HepG2 (cell line): ENCODE measurements around the gene CHD9. TPM values are rescaled to one million over a fixed set of nuclear protein-coding genes. Genes with fewer than 3 reads are reported as not detected.

Source experiments
- ARID5B ChIP-seq: IDR thresholded peaks from 2 replicates; pipeline ENCODE4 v1.4.0; 2020; ENCODE audit warnings: mild to moderate bottlenecking, missing genetic modification reagents
- DPF2 ChIP-seq: sonication (generic); formaldehyde crosslinking; IDR thresholded peaks from 2 replicates; pipeline ENCODE4 v1.4.0; 2020; ENCODE audit warnings: mild to moderate bottlenecking, low read depth, missing genetic modification reagents, borderline replicate concordance
- EED ChIP-seq: sonication (generic); formaldehyde crosslinking; IDR thresholded peaks from 2 replicates; pipeline ENCODE4 v1.5.0; 2020; ENCODE audit warnings: mild to moderate bottlenecking, missing genetic modification reagents
- HOXA3 ChIP-seq: sonication (generic); formaldehyde crosslinking; IDR thresholded peaks from 2 replicates; pipeline ENCODE4 v1.5.0; 2020; ENCODE audit warnings: missing genetic modification reagents
- JUND ChIP-seq: sonication (generic); formaldehyde crosslinking; IDR thresholded peaks from 2 replicates; pipeline ENCODE4 v1.8.0; 2022; ENCODE audit warnings: mild to moderate bottlenecking, missing genetic modification reagents
- KDM1A ChIP-seq: IDR thresholded peaks from 2 replicates; pipeline ENCODE4 v1.6.1; 2016; ENCODE audit warnings: missing compliant biosample characterization
- NCOA2 ChIP-seq: sonication (generic); formaldehyde crosslinking; IDR thresholded peaks from 2 replicates; pipeline ENCODE4 v1.8.0; 2022; ENCODE audit warnings: inconsistent platforms
- NFE2L1 ChIP-seq: sonication (generic); formaldehyde crosslinking; IDR thresholded peaks from 2 replicates; pipeline ENCODE4 v1.4.0; 2020; ENCODE audit warnings: missing genetic modification reagents, mild to moderate bottlenecking, borderline replicate concordance
- NFIC ChIP-seq: IDR thresholded peaks from 2 replicates; pipeline ENCODE4 v1.6.1; 2012; ENCODE audit warnings: mild to moderate bottlenecking, low read length, inconsistent platforms
- NR2C2 ChIP-seq: sonication (generic); formaldehyde crosslinking; IDR thresholded peaks from 2 replicates; pipeline ENCODE4 v1.4.0; 2020; ENCODE audit warnings: missing genetic modification reagents, mild to moderate bottlenecking, moderate library complexity, borderline replicate concordance
- PLSCR1 ChIP-seq: sonication (generic); formaldehyde crosslinking; IDR thresholded peaks from 2 replicates; pipeline ENCODE4 v1.5.0; 2020; ENCODE audit warnings: missing genetic modification reagents, mild to moderate bottlenecking, borderline replicate concordance
- RAD21 ChIP-seq: fragments of 450-650 bp; formaldehyde crosslinking; IDR thresholded peaks from 2 replicates; pipeline ENCODE4 v1.5.0; 2020; ENCODE audit warnings: mild to moderate bottlenecking
- SMC3 ChIP-seq: IDR thresholded peaks from 2 replicates; pipeline ENCODE4 v1.6.1; 2011; ENCODE audit warnings: low read length, improper control_type of control experiment
- TFAP4 ChIP-seq: sonication (generic); IDR thresholded peaks from 2 replicates; pipeline ENCODE4 v1.6.1; 2016; ENCODE audit warnings: low read depth, borderline replicate concordance
- ZBTB4 ChIP-seq: sonication (generic); formaldehyde crosslinking; IDR thresholded peaks from 2 replicates; pipeline ENCODE4 v1.4.0; 2020; ENCODE audit warnings: missing genetic modification reagents, mild to moderate bottlenecking, borderline replicate concordance
- ZKSCAN8 ChIP-seq: IDR thresholded peaks from 2 replicates; pipeline ENCODE4 v1.6.1; 2016; ENCODE audit warnings: borderline replicate concordance, missing genetic modification reagents, missing compliant biosample characterization
- ZNF205 ChIP-seq: IDR thresholded peaks from 2 replicates; pipeline ENCODE4 v1.6.1; 2018; ENCODE audit warnings: missing biosample characterization, missing genetic modification reagents
- ZNF597 ChIP-seq: sonication (generic); formaldehyde crosslinking; IDR thresholded peaks from 2 replicates; pipeline ENCODE4 v1.5.0; 2020; ENCODE audit warnings: missing genetic modification reagents
- ZNF598 ChIP-seq: sonication (generic); formaldehyde crosslinking; IDR thresholded peaks from 2 replicates; pipeline ENCODE4 v1.5.1; 2020; ENCODE audit warnings: mild to moderate bottlenecking, missing genetic modification reagents, borderline replicate concordance
- ZSCAN12 ChIP-seq: sonication (generic); formaldehyde crosslinking; IDR thresholded peaks from 2 replicates; pipeline ENCODE4 v1.9.0; 2021; ENCODE audit warnings: mild to moderate bottlenecking, missing genetic modification reagents
- polyA plus RNA-seq, 8 experiments: library from polyadenylated mRNA; depleted of rRNA in 3 of 8; stranded (reverse) in 7 of 8; unstranded in 1 of 8; fragments of >200 nt; fragmentation: Illumina TruSeq in 4 of 8; extraction: Trizol in 4 of 8; gene quantifications; 2 replicates each; pipeline versions ENCODE4 v1.2.1 to v1.2.3, GENCODE V29; 2011 to 2016; ENCODE audit warnings: low read depth in 4 of 8, missing spikeins in 1 of 8, mixed read lengths in 1 of 8; ENCODE audit not compliant: insufficient read depth in 1 of 8
- total RNA-seq, 5 experiments: library from RNA; depleted of rRNA; stranded (reverse); fragments of >200 nt; fragmentation: Illumina TruSeq; extraction: Trizol; gene quantifications; 2 replicates each; pipeline ENCODE4 v1.2.3, GENCODE V29; 2016; ENCODE audit warnings: low read depth in 1 of 5

The CHD9 gene
- total and polyA plus RNA-seq, 2 of the 13 experiments (the other 11 are each of a cell fraction or from before 2014, with no cell fraction given): 23.4 to 27.7 TPM

- TF ChIP-seq HOXA3 (CRISPR knock-in tag) (no peak), ZNF598 (CRISPR knock-in tag) (no peak), ZNF205 (CRISPR knock-in tag) (no peak), ZSCAN12 (CRISPR knock-in tag) (no peak), DPF2 (no peak), NFE2L1 (no peak), NR2C2 (CRISPR knock-in tag) (no peak), ZKSCAN8 (CRISPR knock-in tag) (no peak), NFIC (no peak), TFAP4 (peak; percentile 44; the same call in 1 of the 2 replicates), ZNF597 (CRISPR knock-in tag) (no peak), RAD21 (CRISPR knock-in tag) (no peak), SMC3 (no peak), JUND (CRISPR knock-in tag) (no peak), PLSCR1 (CRISPR knock-in tag) (no peak), ZBTB4 (CRISPR knock-in tag) (no peak), NCOA2 (CRISPR knock-in tag) (0 out of 2 replicates have a peak, but pooled peaks have one; percentile 12), EED (no peak), ARID5B (CRISPR knock-in tag) (no peak), KDM1A (CRISPR knock-in tag) (no peak)
Observed at GRCh38 chr16:53041320-53042051, 13.3 kb upstream of the CHD9 start (continued).
